ENCODE measurements around the gene ANKRD9.

The ANKRD9 gene

GRCh38 chr14:102497998-102498677 is 11.4 kb downstream of the ANKRD9 start:
- Histone ChIP-seq H3K27me3 (ENCODE audit: control insufficient read depth, insufficient read depth, low read length) (no peaks in the 10 kb centered on the region), H3K4me1 (ENCODE audit: control insufficient read depth, insufficient read depth, low read length) (peaks cover 8% of the 10 kb centered on the region), H3K36me3 (ENCODE audit: control insufficient read depth, insufficient read depth, low read length) (no peaks in the 10 kb centered on the region), H3K4me3 (ENCODE audit: low read length) (no peak overlapping the region), H3K9ac (ENCODE audit: low read length) (no peak overlapping the region), H3K9me3 (ENCODE audit: control insufficient read depth, low read length) (no peaks in the 10 kb centered on the region)

GRCh38 chr14:102496958-102497744 is 12.4 kb downstream of the ANKRD9 start:
- Histone ChIP-seq H3K9ac (ENCODE audit: low read length) (no peak overlapping the region), H3K9me3 (ENCODE audit: control insufficient read depth, low read length) (no peaks in the 10 kb centered on the region), H3K4me1 (ENCODE audit: control insufficient read depth, insufficient read depth, low read length) (peaks cover 8% of the 10 kb centered on the region), H3K36me3 (ENCODE audit: control insufficient read depth, insufficient read depth, low read length) (no peaks in the 10 kb centered on the region), H3K4me3 (ENCODE audit: low read length) (no peak overlapping the region), H3K27me3 (ENCODE audit: control insufficient read depth, insufficient read depth, low read length) (no peaks in the 10 kb centered on the region)

GRCh38 chr14:102496331-102496691 is 13.3 kb downstream of the ANKRD9 start:
- no peak overlapping the region for H3K4me3 ChIP-seq (ENCODE audit: low read length)
- peaks cover 8% of the 10 kb centered on the region for H3K4me1 ChIP-seq (ENCODE audit: control insufficient read depth, insufficient read depth, low read length)
- no peak overlapping the region for H3K9ac ChIP-seq (ENCODE audit: low read length)
- H3K9me3 ChIP-seq (ENCODE audit: control insufficient read depth, low read length): no peaks in the 10 kb centered on the region
- no peaks in the 10 kb centered on the region for H3K27me3 ChIP-seq (ENCODE audit: control insufficient read depth, insufficient read depth, low read length)
- H3K36me3 ChIP-seq (ENCODE audit: control insufficient read depth, insufficient read depth, low read length): no peaks in the 10 kb centered on the region

GRCh38 chr14:102495491-102496330 is 13.9 kb downstream of the ANKRD9 start:
- no peaks in the 10 kb centered on the region for H3K36me3 ChIP-seq (ENCODE audit: control insufficient read depth, insufficient read depth, low read length)
- H3K9ac ChIP-seq (ENCODE audit: low read length): no peak overlapping the region
- H3K9me3 ChIP-seq (ENCODE audit: control insufficient read depth, low read length): no peaks in the 10 kb centered on the region
- peaks cover 7% of the 10 kb centered on the region for H3K4me1 ChIP-seq (ENCODE audit: control insufficient read depth, insufficient read depth, low read length)
- H3K4me3 ChIP-seq (ENCODE audit: low read length): no peak overlapping the region
- no peaks in the 10 kb centered on the region for H3K27me3 ChIP-seq (ENCODE audit: control insufficient read depth, insufficient read depth, low read length)

- no peak overlapping the region for H3K4me3 ChIP-seq (ENCODE audit: low read length)
- no peaks in the 10 kb centered on the region for H3K9me3 ChIP-seq (ENCODE audit: control insufficient read depth, low read length)
- no peak overlapping the region for H3K9ac ChIP-seq (ENCODE audit: low read length)
- no peaks in the 10 kb centered on the region for H3K36me3 ChIP-seq (ENCODE audit: control insufficient read depth, insufficient read depth, low read length)
- H3K27me3 ChIP-seq (ENCODE audit: control insufficient read depth, insufficient read depth, low read length): no peaks in the 10 kb centered on the region
- no peaks in the 10 kb centered on the region for H3K4me1 ChIP-seq (ENCODE audit: control insufficient read depth, insufficient read depth, low read length)
Observed at GRCh38 chr14:102493585-102493984, 16.0 kb downstream of the ANKRD9 start.

- Histone ChIP-seq H3K36me3 (ENCODE audit: control insufficient read depth, insufficient read depth, low read length) (no peaks in the 10 kb centered on the region), H3K27me3 (ENCODE audit: control insufficient read depth, insufficient read depth, low read length) (no peaks in the 10 kb centered on the region), H3K4me3 (ENCODE audit: low read length) (no peak overlapping the region), H3K9me3 (ENCODE audit: control insufficient read depth, low read length) (no peaks in the 10 kb centered on the region), H3K4me1 (ENCODE audit: control insufficient read depth, insufficient read depth, low read length) (no peaks in the 10 kb centered on the region), H3K9ac (ENCODE audit: low read length) (no peak overlapping the region)
Observed at GRCh38 chr14:102493096-102493495, 16.5 kb downstream of the ANKRD9 start.

- no peak overlapping the region for H3K9ac ChIP-seq (ENCODE audit: low read length)
- H3K27me3 ChIP-seq (ENCODE audit: control insufficient read depth, insufficient read depth, low read length): no peaks in the 10 kb centered on the region
- H3K4me3 ChIP-seq (ENCODE audit: low read length): no peak overlapping the region
- H3K9me3 ChIP-seq (ENCODE audit: control insufficient read depth, low read length): no peaks in the 10 kb centered on the region
- H3K4me1 ChIP-seq (ENCODE audit: control insufficient read depth, insufficient read depth, low read length): no peaks in the 10 kb centered on the region
- H3K36me3 ChIP-seq (ENCODE audit: control insufficient read depth, insufficient read depth, low read length): no peaks in the 10 kb centered on the region
Observed at GRCh38 chr14:102492531-102492910, 17.1 kb downstream of the ANKRD9 start.

GRCh38 chr14:102491786-102492530 is 17.6 kb downstream of the ANKRD9 start:
- Histone ChIP-seq H3K4me3 (ENCODE audit: low read length) (no peak overlapping the region), H3K9me3 (ENCODE audit: control insufficient read depth, low read length) (no peaks in the 10 kb centered on the region), H3K9ac (ENCODE audit: low read length) (no peak overlapping the region), H3K27me3 (ENCODE audit: control insufficient read depth, insufficient read depth, low read length) (no peaks in the 10 kb centered on the region), H3K36me3 (ENCODE audit: control insufficient read depth, insufficient read depth, low read length) (no peaks in the 10 kb centered on the region), H3K4me1 (ENCODE audit: control insufficient read depth, insufficient read depth, low read length) (no peaks in the 10 kb centered on the region)

- no peak overlapping the region for H3K9ac ChIP-seq (ENCODE audit: low read length)
- no peaks in the 10 kb centered on the region for H3K4me1 ChIP-seq (ENCODE audit: control insufficient read depth, insufficient read depth, low read length)
- H3K27me3 ChIP-seq (ENCODE audit: control insufficient read depth, insufficient read depth, low read length): no peaks in the 10 kb centered on the region
- no peaks in the 10 kb centered on the region for H3K9me3 ChIP-seq (ENCODE audit: control insufficient read depth, low read length)
- no peak overlapping the region for H3K4me3 ChIP-seq (ENCODE audit: low read length)
- H3K36me3 ChIP-seq (ENCODE audit: control insufficient read depth, insufficient read depth, low read length): no peaks in the 10 kb centered on the region
Observed at GRCh38 chr14:102491366-102491765, 18.2 kb downstream of the ANKRD9 start.

- no peaks in the 10 kb centered on the region for H3K27me3 ChIP-seq (ENCODE audit: control insufficient read depth, insufficient read depth, low read length)
- no peak overlapping the region for H3K9ac ChIP-seq (ENCODE audit: low read length)
- no peaks in the 10 kb centered on the region for H3K9me3 ChIP-seq (ENCODE audit: control insufficient read depth, low read length)
- H3K4me1 ChIP-seq (ENCODE audit: control insufficient read depth, insufficient read depth, low read length): no peaks in the 10 kb centered on the region
- H3K36me3 ChIP-seq (ENCODE audit: control insufficient read depth, insufficient read depth, low read length): no peaks in the 10 kb centered on the region
- no peak overlapping the region for H3K4me3 ChIP-seq (ENCODE audit: low read length)
Observed at GRCh38 chr14:102490456-102490855, 19.1 kb downstream of the ANKRD9 start.

GRCh38 chr14:102487204-102487577 is 22.4 kb downstream of the ANKRD9 start:
- no peak overlapping the region for H3K9ac ChIP-seq (ENCODE audit: low read length)
- no peaks in the 10 kb centered on the region for H3K9me3 ChIP-seq (ENCODE audit: control insufficient read depth, low read length)

More at GRCh38 chr14:102487204-102487577, 22.4 kb downstream of the ANKRD9 start:
- H3K4me3 ChIP-seq (ENCODE audit: low read length): no peak overlapping the region
- no peaks in the 10 kb centered on the region for H3K4me1 ChIP-seq (ENCODE audit: control insufficient read depth, insufficient read depth, low read length)
- H3K27me3 ChIP-seq (ENCODE audit: control insufficient read depth, insufficient read depth, low read length): no peaks in the 10 kb centered on the region
- no peaks in the 10 kb centered on the region for H3K36me3 ChIP-seq (ENCODE audit: control insufficient read depth, insufficient read depth, low read length)

Data from mucosa of stomach (tissue), 1 donor.